SJCRH30 (cell line): Measurements from ENCODE around the gene NFIB. TPM values are rescaled to one million over a fixed set of nuclear protein-coding genes. Genes with fewer than 3 reads are reported as not detected.

Source experiments
- DNase-seq, 2 experiments: peaks; one replicate each; pipeline ENCODE4 v3.0.0-alpha.2; 2015 to 2020
- H3K27ac ChIP-seq: fragments of 250-450 bp; sonication (Bioruptor Pico); 2 replicates; pipeline ENCODE4 v1.5.1; 2020; ENCODE audit warnings: mild to moderate bottlenecking, moderate library complexity
- H3K27me3 ChIP-seq: fragments of 250-450 bp; sonication (Bioruptor Pico); 2 replicates; pipeline ENCODE4 v1.5.1; 2020; ENCODE audit warnings: mild to moderate bottlenecking, moderate library complexity
- H3K36me3 ChIP-seq: fragments of 250-450 bp; sonication (Bioruptor Pico); 2 replicates; pipeline ENCODE4 v1.5.1; 2020; ENCODE audit warnings: mild to moderate bottlenecking, moderate library complexity
- H3K4me1 ChIP-seq: fragments of 250-450 bp; sonication (Bioruptor Pico); 2 replicates; pipeline ENCODE4 v1.5.1; 2020; ENCODE audit warnings: mild to moderate bottlenecking, moderate library complexity
- H3K4me3 ChIP-seq: fragments of 250-450 bp; sonication (Bioruptor Pico); 2 replicates; pipeline ENCODE4 v1.5.1; 2020; ENCODE audit warnings: mild to moderate bottlenecking, moderate library complexity
- H3K9me3 ChIP-seq: fragments of 250-450 bp; sonication (Bioruptor Pico); replicated peaks from 2 replicates; pipeline ENCODE4 v1.5.1; 2020; ENCODE audit warnings: mild to moderate bottlenecking, moderate library complexity
- total RNA-seq: library from RNA; depleted of rRNA; stranded (reverse); fragments of >200 nt; shearing (Covaris generic); gene quantifications from 2 replicates; pipeline ENCODE4 v1.2.3, GENCODE V29; 2014

Gene NFIB
- total RNA-seq, 1 experiment from 2014 or later, result 48.1 TPM

GRCh38 chr9:14165376-14166035 is 148.4 kb downstream of the NFIB start:
- no peak for DNase-seq
- Histone ChIP-seq H3K27ac (no peak overlapping the region), H3K4me3 (no peak overlapping the region), H3K27me3 (no peaks in the 10 kb centered on the region), H3K9me3 (no peaks in the 10 kb centered on the region), H3K4me1 (peaks cover under 1% of the 10 kb centered on the region; the same call in 1 of the 2 replicates), H3K36me3 (no peaks in the 10 kb centered on the region)

- Histone ChIP-seq H3K36me3 (no peaks in the 10 kb centered on the region), H3K27me3 (no peaks in the 10 kb centered on the region), H3K9me3 (no peaks in the 10 kb centered on the region), H3K4me3 (no peak overlapping the region), H3K27ac (no peak overlapping the region), H3K4me1 (peaks cover 6% of the 10 kb centered on the region)
- DNase-seq, result no peak
Observed at GRCh38 chr9:14164908-14165307, 149.0 kb downstream of the NFIB start.

GRCh38 chr9:14159440-14160216 is 154.3 kb downstream of the NFIB start:
- no peaks in the 10 kb centered on the region for H3K36me3 ChIP-seq
- H3K27me3 ChIP-seq, result no peaks in the 10 kb centered on the region
- peak in 1 of 2 experiments; percentile 55 for DNase-seq
- peaks cover 14% of the 10 kb centered on the region for H3K4me1 ChIP-seq
- H3K9me3 ChIP-seq, result no peaks in the 10 kb centered on the region
- H3K27ac ChIP-seq, result peak overlapping the region; percentile 10; the same call in 1 of the 2 replicates
- no peak overlapping the region for H3K4me3 ChIP-seq

GRCh38 chr9:14158916-14159315 is 155.0 kb downstream of the NFIB start:
- no peaks in the 10 kb centered on the region for H3K36me3 ChIP-seq
- no peak for DNase-seq

GRCh38 chr9:14158136-14158813 is 155.7 kb downstream of the NFIB start:
- peaks cover 14% of the 10 kb centered on the region for H3K4me1 ChIP-seq
- H3K36me3 ChIP-seq, result no peaks in the 10 kb centered on the region
- no peak for DNase-seq
- H3K27me3 ChIP-seq, result no peaks in the 10 kb centered on the region
- no peaks in the 10 kb centered on the region for H3K9me3 ChIP-seq
- H3K27ac ChIP-seq, result no peak overlapping the region
- H3K4me3 ChIP-seq, result no peak overlapping the region

More at GRCh38 chr9:14158916-14159315, 155.0 kb downstream of the NFIB start:
- no peaks in the 10 kb centered on the region for H3K27me3 ChIP-seq
- no peak overlapping the region for H3K4me3 ChIP-seq
- no peaks in the 10 kb centered on the region for H3K9me3 ChIP-seq
- H3K4me1 ChIP-seq, result peaks cover 14% of the 10 kb centered on the region
- no peak overlapping the region for H3K27ac ChIP-seq

GRCh38 chr9:14157191-14157590 is 156.8 kb downstream of the NFIB start:
- Histone ChIP-seq H3K36me3 (peaks cover 2% of the 10 kb centered on the region; the same call in 1 of the 2 replicates), H3K4me1 (peaks cover 14% of the 10 kb centered on the region), H3K9me3 (no peaks in the 10 kb centered on the region), H3K27me3 (no peaks in the 10 kb centered on the region), H3K4me3 (no peak overlapping the region), H3K27ac (no peak overlapping the region)
- DNase-seq, result no peak

- no peak overlapping the region for H3K4me3 ChIP-seq
- H3K36me3 ChIP-seq, result peaks cover 4% of the 10 kb centered on the region
- no peaks in the 10 kb centered on the region for H3K27me3 ChIP-seq
- no peak overlapping the region for H3K27ac ChIP-seq
- DNase-seq, result no peak
- H3K4me1 ChIP-seq, result peaks cover 14% of the 10 kb centered on the region
- no peaks in the 10 kb centered on the region for H3K9me3 ChIP-seq
Observed at GRCh38 chr9:14156046-14156445, 157.9 kb downstream of the NFIB start.

- peaks cover 8% of the 10 kb centered on the region for H3K36me3 ChIP-seq
- no peak for DNase-seq
- no peaks in the 10 kb centered on the region for H3K27me3 ChIP-seq
- no peak overlapping the region for H3K27ac ChIP-seq
- H3K9me3 ChIP-seq, result no peaks in the 10 kb centered on the region
- H3K4me3 ChIP-seq, result no peak overlapping the region
- H3K4me1 ChIP-seq, result peaks cover 11% of the 10 kb centered on the region
Observed at GRCh38 chr9:14155237-14155636, 158.7 kb downstream of the NFIB start.

- Histone ChIP-seq H3K36me3 (peaks cover 19% of the 10 kb centered on the region), H3K27me3 (no peaks in the 10 kb centered on the region), H3K4me1 (no peaks in the 10 kb centered on the region), H3K9me3 (no peaks in the 10 kb centered on the region), H3K4me3 (no peak overlapping the region), H3K27ac (no peak overlapping the region)
- DNase-seq, result no peak
Observed at GRCh38 chr9:14153310-14153720, 160.6 kb downstream of the NFIB start.

GRCh38 chr9:14151451-14151850 is 162.5 kb downstream of the NFIB start:
- Histone ChIP-seq H3K4me1 (no peaks in the 10 kb centered on the region), H3K9me3 (no peaks in the 10 kb centered on the region), H3K27me3 (no peaks in the 10 kb centered on the region), H3K4me3 (no peak overlapping the region), H3K27ac (no peak overlapping the region), H3K36me3 (peaks cover 19% of the 10 kb centered on the region)
- DNase-seq, result no peak

- H3K27ac ChIP-seq, result no peak overlapping the region
- H3K9me3 ChIP-seq, result no peaks in the 10 kb centered on the region
- no peak for DNase-seq
Observed at GRCh38 chr9:14148501-14149103, 165.3 kb downstream of the NFIB start.

GRCh38 chr9:14147738-14148137 is 166.2 kb downstream of the NFIB start:
- no peaks in the 10 kb centered on the region for H3K4me1 ChIP-seq
- no peak for DNase-seq
- H3K4me3 ChIP-seq, result no peak overlapping the region
- H3K27me3 ChIP-seq, result no peaks in the 10 kb centered on the region
- no peaks in the 10 kb centered on the region for H3K9me3 ChIP-seq
- H3K36me3 ChIP-seq, result peaks cover 16% of the 10 kb centered on the region
- H3K27ac ChIP-seq, result no peak overlapping the region

More at GRCh38 chr9:14148501-14149103, 165.3 kb downstream of the NFIB start:
- no peaks in the 10 kb centered on the region for H3K4me1 ChIP-seq
- H3K4me3 ChIP-seq, result no peak overlapping the region
- H3K36me3 ChIP-seq, result peaks cover 19% of the 10 kb centered on the region
- H3K27me3 ChIP-seq, result no peaks in the 10 kb centered on the region

GRCh38 chr9:14146201-14146874 is 167.6 kb downstream of the NFIB start:
- no peaks in the 10 kb centered on the region for H3K27me3 ChIP-seq
- no peak overlapping the region for H3K27ac ChIP-seq
- no peaks in the 10 kb centered on the region for H3K4me1 ChIP-seq
- DNase-seq, result no peak
- no peaks in the 10 kb centered on the region for H3K9me3 ChIP-seq
- no peak overlapping the region for H3K4me3 ChIP-seq
- peaks cover 19% of the 10 kb centered on the region; the same call in 1 of the 2 replicates for H3K36me3 ChIP-seq

GRCh38 chr9:14144215-14144614 is 169.7 kb downstream of the NFIB start:
- no peak overlapping the region for H3K27ac ChIP-seq
- H3K9me3 ChIP-seq, result no peaks in the 10 kb centered on the region
- DNase-seq, result no peak

More at GRCh38 chr9:14144215-14144614, 169.7 kb downstream of the NFIB start:
- Histone ChIP-seq H3K4me1 (no peaks in the 10 kb centered on the region; the same call in 1 of the 2 replicates), H3K4me3 (no peak overlapping the region), H3K27me3 (no peaks in the 10 kb centered on the region), H3K36me3 (peaks cover 9% of the 10 kb centered on the region; the same call in 1 of the 2 replicates)
